GM15510 (cell line): Measurements from ENCODE around the gene CEACAM18.

Experiments used
- POLR2A ChIP-seq: IDR thresholded peaks from 3 replicates; pipeline ENCODE4 v1.6.1; 2011; ENCODE audit warnings: borderline replicate concordance; ENCODE audit not compliant: insufficient read length; ENCODE audit errors: extremely low read depth

The CEACAM18 gene

DNA sequence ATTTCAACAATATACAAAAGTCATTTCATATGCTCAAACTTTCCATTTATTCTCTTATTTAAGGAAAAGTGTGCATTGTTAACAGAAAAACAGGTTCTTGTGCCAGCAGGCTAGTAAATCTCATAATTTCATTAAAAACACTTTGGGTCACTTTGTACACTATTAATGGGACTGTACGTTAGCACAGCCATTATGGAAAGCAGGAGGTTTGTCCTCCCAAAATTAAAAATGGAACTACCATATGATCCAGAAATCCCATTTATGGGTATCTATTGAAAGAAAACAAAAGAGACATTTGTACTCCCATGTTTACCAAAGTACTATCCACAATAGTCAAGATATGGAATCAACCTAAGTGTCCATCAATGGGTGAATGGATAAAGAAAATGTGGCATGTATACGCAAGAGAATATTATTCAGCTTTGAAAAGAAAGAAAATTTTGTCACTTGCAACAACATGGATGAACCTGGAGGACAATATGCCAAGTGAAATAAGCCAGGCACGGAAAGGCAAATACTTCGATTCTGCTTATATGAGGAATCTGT is 61.6 kb downstream of the CEACAM18 start:
- no peak for TF ChIP-seq POLR2A
